ENCODE results near the gene NOS1AP.

NOS1AP gene

GRCh38 chr1:162372159-162373071, 302.9 kb downstream of the NOS1AP start:
- Histone ChIP-seq H3K36me3 (ENCODE audit: control insufficient read depth, insufficient read depth, low read length) (no peaks in the 10 kb centered on the region), H3K4me3 (ENCODE audit: extremely low read depth, insufficient read depth, low read length, poor library complexity, severe bottlenecking) (no peak overlapping the region), H3K9me3 (ENCODE audit: control insufficient read depth, low read length) (no peaks in the 10 kb centered on the region), H3K27ac (ENCODE audit: low read depth, low read length, severe bottlenecking) (no peak overlapping the region), H3K4me1 (ENCODE audit: control insufficient read depth, insufficient read depth, low read length, poor library complexity, severe bottlenecking) (peaks cover 22% of the 10 kb centered on the region)
- WGBS, 2 experiments (ENCODE audit: insufficient coverage in 2 of 2): 82 to 92% methylated on average over 10 to 11 of the region's 13 CpGs

DNA sequence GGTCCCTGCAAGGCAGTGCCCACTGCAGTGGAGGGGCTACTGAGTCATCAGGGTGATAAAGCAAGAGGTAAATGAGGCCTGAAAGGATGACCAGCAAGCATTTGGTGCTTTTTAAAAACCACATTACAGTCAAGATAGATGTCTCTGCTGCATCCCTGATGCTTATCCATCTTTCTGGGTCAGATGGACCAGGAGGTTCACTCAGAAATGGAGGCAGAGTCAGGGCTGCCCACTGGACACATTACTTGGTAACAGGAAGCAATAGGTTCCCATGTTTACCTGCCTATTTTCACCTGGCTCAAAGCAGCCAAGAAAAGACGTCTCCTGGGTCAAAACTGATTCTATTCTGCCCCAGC, 303.6 kb downstream of the NOS1AP start:
- no peaks in the 10 kb centered on the region for H3K36me3 ChIP-seq (ENCODE audit: control insufficient read depth, insufficient read depth, low read length)
- no peak overlapping the region for H3K27ac ChIP-seq (ENCODE audit: low read depth, low read length, severe bottlenecking)
- 88 to 90% methylated on average over 1 of the region's 1 CpG for WGBS, 2 experiments (ENCODE audit: insufficient coverage in 2 of 2)
- H3K4me1 ChIP-seq (ENCODE audit: control insufficient read depth, insufficient read depth, low read length, poor library complexity, severe bottlenecking): peaks cover 20% of the 10 kb centered on the region
- no peak overlapping the region for H3K4me3 ChIP-seq (ENCODE audit: extremely low read depth, insufficient read depth, low read length, poor library complexity, severe bottlenecking)
- no peaks in the 10 kb centered on the region for H3K9me3 ChIP-seq (ENCODE audit: control insufficient read depth, low read length)

- no peak overlapping the region for H3K27ac ChIP-seq (ENCODE audit: low read depth, low read length, severe bottlenecking)
- no peak overlapping the region for H3K4me3 ChIP-seq (ENCODE audit: extremely low read depth, insufficient read depth, low read length, poor library complexity, severe bottlenecking)
- no peaks in the 10 kb centered on the region for H3K9me3 ChIP-seq (ENCODE audit: control insufficient read depth, low read length)
- H3K4me1 ChIP-seq (ENCODE audit: control insufficient read depth, insufficient read depth, low read length, poor library complexity, severe bottlenecking): peaks cover 17% of the 10 kb centered on the region
- no peaks in the 10 kb centered on the region for H3K36me3 ChIP-seq (ENCODE audit: control insufficient read depth, insufficient read depth, low read length)
- WGBS, 2 experiments (ENCODE audit: insufficient coverage in 2 of 2): 88 to 96% methylated on average over 8 of the region's 8 CpGs
Observed at GRCh38 chr1:162373541-162374260, 304.2 kb downstream of the NOS1AP start.

DNA sequence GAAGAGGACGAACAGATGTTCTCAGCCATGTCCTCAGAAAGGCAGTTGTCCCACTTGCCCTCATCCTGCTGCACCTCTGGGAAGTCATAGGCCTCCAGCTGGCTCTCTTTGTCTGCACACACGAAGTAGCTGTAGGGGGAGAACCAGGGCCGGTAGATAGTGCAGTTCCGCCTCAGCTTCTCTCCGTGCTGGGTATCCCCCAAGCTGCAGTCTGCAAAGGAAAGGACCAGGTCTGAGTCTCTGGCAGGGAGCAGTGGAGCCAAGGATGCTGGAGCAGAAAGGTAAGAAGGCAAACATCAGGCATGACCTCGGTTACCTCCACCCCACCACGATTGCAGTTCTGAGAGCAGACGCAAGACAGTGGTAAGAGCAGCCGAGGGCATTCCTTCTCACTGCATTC, 304.9 kb downstream of the NOS1AP start:
- 84 to 97% methylated on average over 3 to 9 of the region's 9 CpGs for WGBS, 2 experiments (ENCODE audit: insufficient coverage in 2 of 2)
- Histone ChIP-seq H3K9me3 (ENCODE audit: control insufficient read depth, low read length) (no peaks in the 10 kb centered on the region), H3K4me3 (ENCODE audit: extremely low read depth, insufficient read depth, low read length, poor library complexity, severe bottlenecking) (no peak overlapping the region), H3K36me3 (ENCODE audit: control insufficient read depth, insufficient read depth, low read length) (no peaks in the 10 kb centered on the region), H3K27ac (ENCODE audit: low read depth, low read length, severe bottlenecking) (no peak overlapping the region), H3K4me1 (ENCODE audit: control insufficient read depth, insufficient read depth, low read length, poor library complexity, severe bottlenecking) (peaks cover 17% of the 10 kb centered on the region)

DNA sequence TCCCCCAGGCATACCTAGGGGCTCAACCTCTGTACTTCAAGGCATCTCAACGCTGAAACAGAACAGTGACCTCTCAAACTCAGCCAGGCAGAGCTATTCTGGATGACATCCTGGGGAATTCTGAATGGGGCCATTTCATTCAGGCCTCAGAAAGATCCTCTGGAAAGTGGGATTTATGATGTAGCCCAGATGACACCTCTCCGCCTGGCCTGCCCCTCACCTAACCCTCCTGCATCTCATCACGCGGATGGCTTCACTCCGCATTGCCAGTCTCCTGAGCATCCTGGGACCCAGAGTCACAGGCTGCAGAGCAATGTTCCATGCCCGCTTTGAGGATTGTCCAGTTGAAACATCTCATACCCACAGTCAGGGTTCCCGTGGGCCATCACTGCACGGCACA, 306.0 kb downstream of the NOS1AP start:
- Histone ChIP-seq H3K27ac (ENCODE audit: low read depth, low read length, severe bottlenecking) (no peak overlapping the region), H3K9me3 (ENCODE audit: control insufficient read depth, low read length) (no peaks in the 10 kb centered on the region), H3K4me1 (ENCODE audit: control insufficient read depth, insufficient read depth, low read length, poor library complexity, severe bottlenecking) (peaks cover 17% of the 10 kb centered on the region), H3K36me3 (ENCODE audit: control insufficient read depth, insufficient read depth, low read length) (no peaks in the 10 kb centered on the region), H3K4me3 (ENCODE audit: extremely low read depth, insufficient read depth, low read length, poor library complexity, severe bottlenecking) (no peak overlapping the region)
- WGBS, 2 experiments (ENCODE audit: insufficient coverage in 2 of 2): 71 to 84% methylated on average over 4 to 7 of the region's 8 CpGs

DNA sequence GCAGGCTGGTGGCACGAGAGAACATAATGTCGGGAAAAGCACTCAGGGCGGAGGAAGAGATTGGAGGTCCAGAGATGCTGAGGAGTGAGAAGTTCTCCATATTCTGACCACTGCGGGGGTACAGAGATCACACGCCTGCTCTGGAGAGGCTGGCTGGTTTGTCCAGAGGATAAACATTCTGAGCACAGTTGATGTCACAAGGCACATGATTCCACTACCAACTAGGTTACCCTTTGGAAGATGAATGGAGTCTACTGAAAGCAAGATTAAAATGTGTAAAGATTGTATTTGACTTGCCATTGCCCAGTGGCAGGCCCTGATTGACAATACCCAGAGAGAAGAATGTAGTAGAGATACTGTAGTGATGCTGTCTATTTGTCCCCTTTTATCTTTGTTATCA, 307.2 kb downstream of the NOS1AP start, which contains the start of gene SPATA46:
Gene SPATA46, minus strand, starts transcription at position 164 of the 400 bp plus-strand sequence. Its CDS starts 64 bp downstream, at position 100.
- no peak within 1 kb of the TSS for H3K27ac ChIP-seq (ENCODE audit: low read depth, low read length, severe bottlenecking)
- H3K9me3 ChIP-seq (ENCODE audit: control insufficient read depth, low read length): no peaks in the 10 kb centered on the region
- no peaks in the 10 kb centered on the region for H3K36me3 ChIP-seq (ENCODE audit: control insufficient read depth, insufficient read depth, low read length)
- H3K4me1 ChIP-seq (ENCODE audit: control insufficient read depth, insufficient read depth, low read length, poor library complexity, severe bottlenecking): peaks cover 14% of the 10 kb centered on the region
- 93 to 96% methylated on average over 3 to 4 of the region's 5 CpGs for WGBS, 2 experiments (ENCODE audit: insufficient coverage in 2 of 2)
- H3K4me3 ChIP-seq (ENCODE audit: extremely low read depth, insufficient read depth, low read length, poor library complexity, severe bottlenecking): no peak within 1 kb of the TSS

GRCh38 chr1:162380061-162380846, 310.8 kb downstream of the NOS1AP start:
- H3K27ac ChIP-seq (ENCODE audit: low read depth, low read length, severe bottlenecking): no peak overlapping the region

DNA sequence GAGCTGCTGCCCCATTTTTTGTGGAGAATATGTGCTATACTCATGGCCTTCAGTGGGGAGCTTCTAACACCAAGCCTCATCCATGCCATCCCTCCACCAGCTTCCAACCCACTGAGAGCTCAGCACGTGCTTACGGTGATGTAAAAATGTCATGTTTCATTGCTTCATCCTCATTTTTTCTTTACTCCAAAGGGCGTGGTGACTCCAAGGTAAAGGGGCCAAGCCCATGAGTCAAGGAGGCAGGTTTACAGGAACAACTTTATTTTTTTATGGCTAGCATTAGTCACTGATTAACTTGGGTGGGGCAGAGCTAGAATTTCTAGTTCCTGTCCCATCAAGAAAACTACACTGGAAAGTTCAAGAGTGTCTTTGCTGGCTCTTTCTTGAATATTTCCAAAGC, 311.9 kb downstream of the NOS1AP start, which contains the start of gene C1orf226:
Gene C1orf226, plus strand, starts transcription at position 346 of the 400 bp plus-strand sequence. CDS start 174 bp downstream, outside the sequence.
- no peak within 1 kb of the TSS for H3K27ac ChIP-seq (ENCODE audit: low read depth, low read length, severe bottlenecking)
- no peaks in the 10 kb centered on the region for H3K36me3 ChIP-seq (ENCODE audit: control insufficient read depth, insufficient read depth, low read length)
- no peaks in the 10 kb centered on the region for H3K9me3 ChIP-seq (ENCODE audit: control insufficient read depth, low read length)
- no peak within 1 kb of the TSS for H3K4me3 ChIP-seq (ENCODE audit: extremely low read depth, insufficient read depth, low read length, poor library complexity, severe bottlenecking)
- peaks cover 6% of the 10 kb centered on the region for H3K4me1 ChIP-seq (ENCODE audit: control insufficient read depth, insufficient read depth, low read length, poor library complexity, severe bottlenecking)
- 90 to 93% methylated on average over 3 of the region's 3 CpGs for WGBS, 2 experiments (ENCODE audit: insufficient coverage in 2 of 2)

More at GRCh38 chr1:162380061-162380846, 310.8 kb downstream of the NOS1AP start:
- no peak overlapping the region for H3K4me3 ChIP-seq (ENCODE audit: extremely low read depth, insufficient read depth, low read length, poor library complexity, severe bottlenecking)
- 96 to 98% methylated on average over 5 of the region's 6 CpGs for WGBS, 2 experiments (ENCODE audit: insufficient coverage in 2 of 2)
- peaks cover 6% of the 10 kb centered on the region for H3K4me1 ChIP-seq (ENCODE audit: control insufficient read depth, insufficient read depth, low read length, poor library complexity, severe bottlenecking)
- H3K36me3 ChIP-seq (ENCODE audit: control insufficient read depth, insufficient read depth, low read length): no peaks in the 10 kb centered on the region
- H3K9me3 ChIP-seq (ENCODE audit: control insufficient read depth, low read length): no peaks in the 10 kb centered on the region

DNA sequence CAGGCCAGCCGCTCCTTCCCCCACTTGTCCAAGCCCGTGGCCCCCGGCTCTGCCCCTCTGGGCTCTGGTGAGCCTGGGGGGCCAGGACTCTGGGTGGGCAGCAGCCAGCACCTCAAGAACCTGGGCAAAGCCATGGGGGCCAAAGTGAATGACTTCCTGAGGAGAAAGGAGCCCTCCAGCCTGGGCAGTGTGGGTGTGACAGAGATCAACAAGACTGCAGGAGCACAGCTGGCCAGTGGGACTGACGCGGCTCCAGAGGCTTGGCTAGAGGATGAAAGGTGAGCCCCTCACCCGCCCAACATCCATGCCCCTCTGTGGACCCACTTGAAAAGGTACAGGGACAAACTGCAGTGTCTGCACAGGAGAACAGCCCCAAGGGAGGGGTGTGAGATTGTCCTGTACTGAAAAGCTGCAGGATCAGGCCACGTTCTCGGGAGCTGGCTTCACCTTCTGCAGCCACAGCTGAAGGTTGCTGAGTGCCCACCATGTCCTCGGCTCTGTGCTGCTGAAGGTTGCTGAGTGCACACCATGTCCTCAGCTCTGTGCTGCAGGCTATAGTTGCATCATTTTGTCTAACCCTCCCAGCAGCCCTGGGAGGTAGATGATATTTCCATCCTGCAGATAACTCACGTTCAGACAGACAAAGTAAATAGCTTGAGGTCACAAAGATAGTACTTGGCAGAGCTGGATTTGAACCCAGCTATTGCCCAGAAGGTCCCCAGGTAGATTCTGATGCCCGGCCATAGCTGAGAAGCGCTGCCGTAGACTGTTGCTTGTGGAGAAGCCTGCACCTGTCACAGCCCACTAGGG, 312.7 kb downstream of the NOS1AP start:
- Histone ChIP-seq H3K9me3 (ENCODE audit: control insufficient read depth, low read length) (no peaks in the 10 kb centered on the region), H3K4me1 (ENCODE audit: control insufficient read depth, insufficient read depth, low read length, poor library complexity, severe bottlenecking) (peaks cover 6% of the 10 kb centered on the region), H3K27ac (ENCODE audit: low read depth, low read length, severe bottlenecking) (no peak overlapping the region), H3K4me3 (ENCODE audit: extremely low read depth, insufficient read depth, low read length, poor library complexity, severe bottlenecking) (no peak overlapping the region), H3K36me3 (ENCODE audit: control insufficient read depth, insufficient read depth, low read length) (no peaks in the 10 kb centered on the region)
- 94% methylated on average over 12 to 13 of the region's 13 CpGs for WGBS, 2 experiments (ENCODE audit: insufficient coverage in 2 of 2)

DNA sequence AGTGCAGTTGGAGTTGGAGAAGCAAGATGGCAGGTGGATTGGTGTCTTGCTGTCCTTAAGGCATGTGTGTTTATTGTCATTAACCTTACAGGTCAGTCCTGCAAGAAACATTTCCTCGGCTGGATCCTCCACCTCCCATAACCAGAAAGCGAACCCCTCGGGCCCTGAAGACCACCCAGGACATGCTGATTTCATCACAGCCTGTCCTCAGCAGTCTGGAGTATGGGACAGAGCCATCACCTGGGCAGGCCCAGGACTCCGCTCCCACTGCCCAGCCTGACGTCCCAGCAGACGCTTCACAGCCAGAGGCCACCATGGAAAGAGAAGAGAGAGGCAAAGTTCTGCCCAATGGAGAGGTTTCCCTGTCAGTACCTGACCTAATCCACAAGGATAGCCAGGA, 313.6 kb downstream of the NOS1AP start:
- no peak overlapping the region for H3K4me3 ChIP-seq (ENCODE audit: extremely low read depth, insufficient read depth, low read length, poor library complexity, severe bottlenecking)
- H3K4me1 ChIP-seq (ENCODE audit: control insufficient read depth, insufficient read depth, low read length, poor library complexity, severe bottlenecking): peaks cover 6% of the 10 kb centered on the region
- H3K9me3 ChIP-seq (ENCODE audit: control insufficient read depth, low read length): no peaks in the 10 kb centered on the region
- no peaks in the 10 kb centered on the region for H3K36me3 ChIP-seq (ENCODE audit: control insufficient read depth, insufficient read depth, low read length)
- 91 to 92% methylated on average over 4 to 6 of the region's 6 CpGs for WGBS, 2 experiments (ENCODE audit: insufficient coverage in 2 of 2)
- no peak overlapping the region for H3K27ac ChIP-seq (ENCODE audit: low read depth, low read length, severe bottlenecking)
